ENCODE measurements around the gene PLEKHG4B. TPM values are rescaled to one million over a fixed set of nuclear protein-coding genes. Genes with fewer than 3 reads are reported as not detected.
"Not testable (repeated sequence)": the region's sequence is repeated elsewhere in the genome, so short reads cannot be mapped to it uniquely, and the experiment has no call there.

The PLEKHG4B gene, protein sequence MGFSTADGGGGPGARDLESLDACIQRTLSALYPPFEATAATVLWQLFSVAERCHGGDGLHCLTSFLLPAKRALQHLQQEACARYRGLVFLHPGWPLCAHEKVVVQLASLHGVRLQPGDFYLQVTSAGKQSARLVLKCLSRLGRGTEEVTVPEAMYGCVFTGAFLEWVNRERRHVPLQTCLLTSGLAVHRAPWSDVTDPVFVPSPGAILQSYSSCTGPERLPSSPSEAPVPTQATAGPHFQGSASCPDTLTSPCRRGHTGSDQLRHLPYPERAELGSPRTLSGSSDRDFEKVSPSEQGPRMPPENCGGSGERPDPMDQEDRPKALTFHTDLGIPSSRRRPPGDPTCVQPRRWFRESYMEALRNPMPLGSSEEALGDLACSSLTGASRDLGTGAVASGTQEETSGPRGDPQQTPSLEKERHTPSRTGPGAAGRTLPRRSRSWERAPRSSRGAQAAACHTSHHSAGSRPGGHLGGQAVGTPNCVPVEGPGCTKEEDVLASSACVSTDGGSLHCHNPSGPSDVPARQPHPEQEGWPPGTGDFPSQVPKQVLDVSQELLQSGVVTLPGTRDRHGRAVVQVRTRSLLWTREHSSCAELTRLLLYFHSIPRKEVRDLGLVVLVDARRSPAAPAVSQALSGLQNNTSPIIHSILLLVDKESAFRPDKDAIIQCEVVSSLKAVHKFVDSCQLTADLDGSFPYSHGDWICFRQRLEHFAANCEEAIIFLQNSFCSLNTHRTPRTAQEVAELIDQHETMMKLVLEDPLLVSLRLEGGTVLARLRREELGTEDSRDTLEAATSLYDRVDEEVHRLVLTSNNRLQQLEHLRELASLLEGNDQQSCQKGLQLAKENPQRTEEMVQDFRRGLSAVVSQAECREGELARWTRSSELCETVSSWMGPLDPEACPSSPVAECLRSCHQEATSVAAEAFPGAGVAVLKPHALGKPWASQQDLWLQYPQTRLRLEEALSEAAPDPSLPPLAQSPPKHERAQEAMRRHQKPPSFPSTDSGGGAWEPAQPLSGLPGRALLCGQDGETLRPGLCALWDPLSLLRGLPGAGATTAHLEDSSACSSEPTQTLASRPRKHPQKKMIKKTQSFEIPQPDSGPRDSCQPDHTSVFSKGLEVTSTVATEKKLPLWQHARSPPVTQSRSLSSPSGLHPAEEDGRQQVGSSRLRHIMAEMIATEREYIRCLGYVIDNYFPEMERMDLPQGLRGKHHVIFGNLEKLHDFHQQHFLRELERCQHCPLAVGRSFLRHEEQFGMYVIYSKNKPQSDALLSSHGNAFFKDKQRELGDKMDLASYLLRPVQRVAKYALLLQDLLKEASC (N-terminal part only)
- 0.99 TPM for polyA plus RNA-seq (2013, experiment 1 of 2; ENCODE audit: insufficient read length)
- polyA plus RNA-seq (2013, experiment 2 of 2; ENCODE audit: insufficient read length) = 1.2 TPM

DNA sequence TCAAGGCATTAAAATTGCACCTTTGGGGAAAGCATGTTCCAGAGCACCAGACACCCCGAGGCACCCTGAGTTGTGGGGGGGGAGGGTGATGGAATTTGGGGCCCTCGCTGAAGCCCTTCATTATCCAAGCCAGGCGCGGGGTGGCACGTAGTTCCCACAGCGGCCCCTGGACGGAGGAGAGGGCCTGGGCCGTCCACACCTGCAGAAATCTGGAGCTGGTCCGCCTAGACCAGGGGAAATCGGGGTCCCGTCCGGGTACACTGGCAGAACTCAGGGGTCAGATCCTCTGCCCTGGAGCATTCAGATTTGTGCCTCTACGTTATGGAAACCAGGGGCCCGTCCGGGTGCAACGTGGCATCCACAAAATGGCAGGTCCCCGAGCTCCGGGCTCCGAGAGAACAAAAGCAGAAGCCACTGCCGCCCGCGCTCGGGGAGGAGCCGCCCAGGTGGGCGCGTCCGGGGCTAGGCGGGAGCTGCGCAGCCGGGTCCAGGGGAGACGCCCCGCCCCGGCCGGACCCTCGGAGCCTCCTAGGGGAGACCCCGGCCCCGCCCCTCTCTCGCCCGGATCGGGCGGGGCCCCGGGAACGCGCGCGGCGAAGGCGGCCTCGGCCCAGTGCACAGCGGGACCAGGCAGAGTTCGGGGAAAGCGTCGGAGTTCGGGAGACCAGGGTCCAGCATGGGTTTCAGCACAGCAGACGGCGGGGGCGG, at the start of gene PLEKHG4B:
PLEKHG4B (plus strand) TSS at position 613 of the 708 bp plus-strand sequence; CDS start at position 677, 64 bp downstream.
- DNase-seq = peak; percentile 8

DNA sequence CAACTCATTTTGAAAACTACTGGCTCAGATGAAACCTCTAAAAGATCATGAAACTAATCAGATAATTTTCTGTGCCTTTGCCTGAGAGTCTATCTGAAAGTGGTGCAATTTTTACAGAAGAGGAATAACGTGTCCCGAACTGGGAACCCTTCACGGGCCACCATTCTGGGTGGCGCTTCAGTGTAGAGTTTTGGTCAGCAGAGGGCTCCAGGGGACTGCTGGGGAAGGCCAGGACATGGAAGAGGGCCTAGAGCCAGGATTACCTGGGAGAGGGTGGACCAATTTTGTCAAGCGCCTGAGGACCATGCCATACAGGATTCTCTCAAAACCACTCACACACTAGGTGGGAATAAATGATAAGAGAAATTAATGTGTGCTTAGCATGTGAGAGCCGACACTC, 49.7 kb upstream of the PLEKHG4B start:
- peak; percentile 29 for DNase-seq

GRCh38 chr5:48192-48591, 43.8 kb upstream of the PLEKHG4B start:
- DNase-seq = no peak

- DNase-seq = not testable (repeated sequence)
Measured at GRCh38 chr5:49530-49929, 42.4 kb upstream of the PLEKHG4B start.

DNA sequence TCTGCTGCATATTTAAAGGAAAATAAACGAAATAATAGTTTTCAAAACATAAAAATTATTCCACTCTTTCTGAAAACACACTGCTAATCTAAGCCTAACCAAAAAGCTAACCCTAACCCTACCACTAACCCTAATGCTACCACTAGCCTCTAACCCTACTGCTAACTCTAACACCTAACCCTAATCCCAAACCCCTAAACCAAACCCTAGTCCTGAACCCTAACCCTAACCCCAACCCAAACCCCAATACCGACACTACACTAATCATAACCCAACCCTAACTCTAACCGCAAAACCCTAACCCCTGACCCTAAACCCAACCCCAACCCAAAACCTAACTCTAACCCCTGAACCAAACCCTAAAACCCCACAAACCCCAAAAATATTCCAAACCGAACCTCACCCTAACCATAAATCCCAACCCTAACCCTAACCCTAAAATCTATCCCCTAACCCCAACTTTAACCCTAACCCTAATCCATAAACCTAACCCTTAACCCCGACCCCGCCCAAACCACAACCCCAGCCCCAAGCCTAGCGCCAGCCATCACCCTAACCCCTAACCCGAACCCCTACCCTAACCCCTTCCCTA, 41.9 kb upstream of the PLEKHG4B start:
- no peak for DNase-seq

DNA sequence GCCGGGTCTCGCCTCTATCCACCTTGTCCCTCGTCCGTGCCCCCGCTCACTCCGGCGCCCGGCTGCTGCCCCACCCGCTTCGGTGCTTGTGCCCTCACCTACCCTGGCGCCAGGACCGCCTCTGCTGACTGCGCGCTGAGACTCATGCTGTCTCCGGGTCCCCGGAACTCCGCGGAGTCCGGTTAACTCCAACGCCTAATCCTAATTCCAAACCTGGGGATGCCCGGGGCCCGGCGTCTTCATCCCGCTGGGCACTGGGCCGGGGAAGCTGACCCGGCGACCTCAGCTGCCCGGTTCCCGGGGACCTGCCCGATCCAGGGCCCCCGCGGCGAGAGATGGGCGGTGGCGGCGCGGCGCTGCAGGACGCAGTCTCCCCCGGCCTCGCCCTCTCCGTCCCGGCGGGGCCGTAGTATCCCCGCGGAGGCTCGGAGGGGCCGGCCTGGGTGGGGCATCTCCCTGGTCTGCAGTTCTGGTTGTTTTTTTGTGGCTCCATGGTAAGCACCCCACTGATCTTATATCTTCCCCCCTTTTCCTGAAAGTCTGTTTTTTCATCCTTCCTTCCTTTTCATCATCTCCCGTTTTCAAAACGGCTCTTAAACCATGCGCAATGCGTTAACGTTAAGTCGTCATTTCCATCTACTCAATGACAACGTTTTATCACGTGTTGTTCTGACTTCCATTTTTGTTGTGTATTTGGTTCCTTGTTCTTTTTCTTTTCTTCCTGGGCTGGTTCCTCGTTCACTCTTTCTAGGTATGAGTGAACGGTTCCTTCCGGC, 41.1 kb upstream of the PLEKHG4B start:
- no peak for DNase-seq

GRCh38 chr5:51500-51823, 40.5 kb upstream of the PLEKHG4B start:
- no peak for DNase-seq

DNA sequence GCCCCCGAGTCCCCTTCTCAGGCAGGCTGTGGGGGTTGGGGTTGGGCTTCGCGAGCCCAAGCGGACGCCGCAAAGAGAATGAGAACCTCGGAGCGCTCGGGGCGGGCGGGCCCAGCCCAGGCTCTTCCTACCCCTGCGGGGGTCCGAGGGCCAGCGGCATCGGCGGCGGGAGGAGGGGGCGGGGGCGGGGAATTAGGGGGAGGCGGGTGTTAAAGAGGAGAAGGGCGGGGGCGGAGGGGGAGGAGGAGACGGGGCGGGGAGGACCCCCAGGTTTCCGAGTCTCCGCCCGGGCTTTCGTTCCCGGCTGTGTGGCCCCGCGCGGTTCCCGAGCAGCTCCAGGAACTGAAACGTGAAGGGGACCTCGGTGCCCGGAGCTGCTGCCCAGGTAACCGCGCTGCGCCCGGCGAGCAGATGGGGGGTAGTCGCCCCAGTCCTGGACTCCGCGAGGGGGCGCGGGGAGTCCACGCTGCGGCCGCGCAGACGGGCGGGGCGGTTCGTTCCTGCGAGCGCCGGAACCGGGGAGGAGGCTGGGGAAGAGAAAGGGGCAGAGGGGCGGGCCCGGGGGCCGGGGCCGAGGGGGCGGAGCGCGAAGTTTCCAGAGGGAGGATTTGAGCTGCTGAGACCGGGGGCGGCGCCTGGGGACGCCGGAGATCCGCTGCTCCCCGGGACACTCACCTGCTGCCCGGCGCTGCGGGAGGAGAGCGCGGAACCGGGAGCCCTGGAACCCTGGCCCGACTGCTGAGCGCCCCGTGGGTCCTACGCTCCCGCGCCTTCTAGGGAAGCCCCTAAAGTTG, 38.4 kb upstream of the PLEKHG4B start:
- peak; percentile 41 for DNase-seq

GRCh38 chr5:54175-54730, 37.7 kb upstream of the PLEKHG4B start:
- no peak for DNase-seq

DNA sequence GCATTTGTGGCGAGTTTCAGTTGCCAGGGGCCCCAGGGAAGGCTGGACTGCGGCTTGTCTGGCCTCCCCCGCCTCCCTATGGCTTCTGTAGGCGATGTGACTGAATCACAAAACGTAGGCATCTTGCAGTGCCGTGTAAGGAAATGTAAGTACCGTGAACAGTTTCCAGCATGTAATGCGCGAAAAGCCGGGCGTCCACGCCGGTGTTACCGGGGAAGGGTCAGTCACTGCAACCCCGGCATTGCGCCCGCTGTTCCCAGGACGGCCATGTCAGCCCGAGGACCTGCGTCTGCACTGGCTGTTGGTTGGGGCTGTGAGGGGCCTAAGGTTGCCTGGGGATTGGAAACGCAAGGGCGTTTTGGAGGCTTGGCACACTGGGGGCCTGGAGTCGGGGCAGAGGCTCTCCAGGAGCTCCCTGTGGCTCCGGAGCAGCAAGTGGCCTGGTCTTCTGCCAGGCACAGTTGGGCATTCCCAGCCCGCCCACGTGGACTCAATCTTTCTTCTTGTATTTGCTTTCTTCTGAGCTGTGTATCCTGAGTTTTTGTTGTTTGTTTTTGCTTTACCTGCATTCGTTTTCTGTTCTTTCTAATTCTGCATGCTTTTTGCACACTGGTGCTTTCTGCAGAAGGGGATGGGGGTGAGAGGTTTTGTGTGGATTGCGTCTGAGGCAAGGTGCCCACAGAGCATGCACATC, 36.9 kb upstream of the PLEKHG4B start:
- no peak for DNase-seq

GRCh38 chr5:56561-57290, 35.2 kb upstream of the PLEKHG4B start:
- peak; percentile 46 for DNase-seq

GRCh38 chr5:60250-60649, 31.7 kb upstream of the PLEKHG4B start:
- DNase-seq = not testable (repeated sequence)

DNA sequence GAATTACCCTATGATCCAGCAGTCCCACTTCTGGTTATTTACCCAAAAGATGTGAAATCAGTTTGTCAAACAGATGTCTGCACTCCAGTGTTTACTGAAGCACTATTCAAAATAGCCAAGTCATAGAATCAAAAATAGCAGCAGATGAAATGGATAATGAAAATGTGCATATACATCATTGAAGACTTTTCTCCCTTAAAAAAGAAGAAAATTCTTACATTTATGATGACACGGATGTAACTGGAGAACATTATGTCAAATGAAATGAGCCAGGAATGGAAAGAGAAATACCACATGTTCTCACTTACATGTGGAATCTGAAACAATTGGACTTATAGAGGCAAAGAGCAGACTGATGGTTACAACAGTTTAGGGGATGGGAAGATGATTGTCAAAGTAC, 21.5 kb upstream of the PLEKHG4B start:
- DNase-seq = no peak

GRCh38 chr5:72316-73180, 19.4 kb upstream of the PLEKHG4B start:
- not testable (repeated sequence) for DNase-seq

DNA sequence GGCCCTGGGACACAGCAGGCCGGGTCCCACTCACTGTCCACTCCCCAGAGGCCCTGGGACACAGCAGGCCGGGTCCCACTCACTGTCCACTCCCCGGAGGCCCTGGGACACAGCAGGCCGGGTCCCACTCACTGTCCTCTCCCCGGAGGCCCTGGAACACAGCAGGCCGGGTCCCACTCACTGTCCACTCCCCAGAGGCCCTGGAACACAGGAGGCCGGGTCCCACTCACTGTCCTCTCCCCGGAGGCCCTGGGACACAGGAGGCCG, 18.9 kb upstream of the PLEKHG4B start:
- not testable (repeated sequence) for DNase-seq

- no peak for DNase-seq
Measured at GRCh38 chr5:73768-74502, 18.0 kb upstream of the PLEKHG4B start.
